Breast epithelium (tissue), 4 donors: ENCODE results near the gene OPCML. TPM values are rescaled to one million over a fixed set of nuclear protein-coding genes. Genes with fewer than 3 reads are reported as not detected.

ENCODE experiments used
- DNase-seq, 2 donors: peaks; one replicate each; pipeline ENCODE4 v3.0.0-alpha.2; 2019; ENCODE audit warnings: low spot score in 2 of 2
- H3K27ac ChIP-seq, 2 donors: fragments of 200-600 bp; sonication (generic) in 1 of 2; one replicate each; pipeline ENCODE4 v1.5.1; 2016 to 2019; ENCODE audit warnings: mild to moderate bottlenecking in 1 of 2
- H3K27me3 ChIP-seq, 2 donors: fragments of 200-600 bp; sonication (generic) in 1 of 2; one replicate each; pipeline versions ENCODE4 v1.5.1 to v1.6.0; 2017 to 2019; ENCODE audit warnings: control low read depth in 1 of 2, mild to moderate bottlenecking in 1 of 2
- H3K36me3 ChIP-seq: fragments of 200-600 bp; one replicate; pipeline ENCODE4 v1.5.1; 2019
- H3K4me1 ChIP-seq, 2 donors: fragments of 200-600 bp; sonication (generic); one replicate each; pipeline ENCODE4 v1.5.1; 2016 to 2019; ENCODE audit warnings: control low read depth in 1 of 2
- H3K4me3 ChIP-seq, 3 donors: fragments of 200-600 bp; sonication (generic); 1 replicate in 2 of 3; 2 replicates in 1 of 3; pipeline ENCODE4 v1.5.1; 2016 to 2019; ENCODE audit warnings: mild to moderate bottlenecking in 3 of 3, moderate library complexity in 2 of 3
- H3K9me3 ChIP-seq, 2 donors: fragments of 200-600 bp; sonication (generic) in 1 of 2; one replicate each; pipeline ENCODE4 v1.5.1; 2016 to 2019; ENCODE audit warnings: control low read depth in 1 of 2
- POLR2A ChIP-seq: fragments of 450-650 bp; IDR thresholded peaks from one replicate; pipeline ENCODE4 v1.6.1; 2016; ENCODE audit warnings: antibody characterized with exemption, mild to moderate bottlenecking, moderate library complexity
- POLR2AphosphoS5 ChIP-seq, 3 donors: sonication (generic); formaldehyde crosslinking; IDR thresholded peaks; one replicate each; pipeline ENCODE4 v1.6.1; 2017; ENCODE audit warnings: antibody characterized with exemption in 3 of 3
- intact Hi-C: fragments of 100-400 bp; cut with DNase I; formaldehyde crosslinking; loops from one replicate; pipeline ENCODE4 v1.15.1; 2023; ENCODE audit warnings: low total_unique reads
- total RNA-seq, 3 donors: library from RNA; depleted of rRNA; stranded (reverse); fragments of >200 nt; gene quantifications; one replicate each; pipeline ENCODE4 v1.1.0, GENCODE V29; 2016
- TF ChIP-seq, protein P1 (sequence below), 3 donors: fragments of 450-650 bp; IDR thresholded peaks; one replicate each; pipeline ENCODE4 v1.5.1; 2016 to 2017; ENCODE audit warnings: antibody characterized with exemption in 3 of 3, mild to moderate bottlenecking in 3 of 3, moderate library complexity in 3 of 3

OPCML gene
- total RNA-seq, 3 donors from 2014 or later: not detected

- intact Hi-C loops: no loop called here
- no peaks in the 10 kb centered on the region for H3K36me3 ChIP-seq
- H3K27me3 ChIP-seq: no peaks in the 10 kb centered on the region
- H3K4me1 ChIP-seq: no peaks in the 10 kb centered on the region
- no peak for DNase-seq
- TF ChIP-seq, protein P1, sequence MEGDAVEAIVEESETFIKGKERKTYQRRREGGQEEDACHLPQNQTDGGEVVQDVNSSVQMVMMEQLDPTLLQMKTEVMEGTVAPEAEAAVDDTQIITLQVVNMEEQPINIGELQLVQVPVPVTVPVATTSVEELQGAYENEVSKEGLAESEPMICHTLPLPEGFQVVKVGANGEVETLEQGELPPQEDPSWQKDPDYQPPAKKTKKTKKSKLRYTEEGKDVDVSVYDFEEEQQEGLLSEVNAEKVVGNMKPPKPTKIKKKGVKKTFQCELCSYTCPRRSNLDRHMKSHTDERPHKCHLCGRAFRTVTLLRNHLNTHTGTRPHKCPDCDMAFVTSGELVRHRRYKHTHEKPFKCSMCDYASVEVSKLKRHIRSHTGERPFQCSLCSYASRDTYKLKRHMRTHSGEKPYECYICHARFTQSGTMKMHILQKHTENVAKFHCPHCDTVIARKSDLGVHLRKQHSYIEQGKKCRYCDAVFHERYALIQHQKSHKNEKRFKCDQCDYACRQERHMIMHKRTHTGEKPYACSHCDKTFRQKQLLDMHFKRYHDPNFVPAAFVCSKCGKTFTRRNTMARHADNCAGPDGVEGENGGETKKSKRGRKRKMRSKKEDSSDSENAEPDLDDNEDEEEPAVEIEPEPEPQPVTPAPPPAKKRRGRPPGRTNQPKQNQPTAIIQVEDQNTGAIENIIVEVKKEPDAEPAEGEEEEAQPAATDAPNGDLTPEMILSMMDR (IDR thresholded peaks at IDR 0.05): no peak
- TF ChIP-seq POLR2AphosphoS5 (IDR thresholded peaks at IDR 0.05): no peak
- TF ChIP-seq POLR2A: no peak
- H3K9me3 ChIP-seq: peaks cover 0 to 2% of the 10 kb centered on the region in 2 donors
- H3K27ac ChIP-seq: no peak overlapping the region
- H3K4me3 ChIP-seq: no peak overlapping the region
Observed at GRCh38 chr11:133243832-133244231, 288.5 kb downstream of the OPCML start.

DNA sequence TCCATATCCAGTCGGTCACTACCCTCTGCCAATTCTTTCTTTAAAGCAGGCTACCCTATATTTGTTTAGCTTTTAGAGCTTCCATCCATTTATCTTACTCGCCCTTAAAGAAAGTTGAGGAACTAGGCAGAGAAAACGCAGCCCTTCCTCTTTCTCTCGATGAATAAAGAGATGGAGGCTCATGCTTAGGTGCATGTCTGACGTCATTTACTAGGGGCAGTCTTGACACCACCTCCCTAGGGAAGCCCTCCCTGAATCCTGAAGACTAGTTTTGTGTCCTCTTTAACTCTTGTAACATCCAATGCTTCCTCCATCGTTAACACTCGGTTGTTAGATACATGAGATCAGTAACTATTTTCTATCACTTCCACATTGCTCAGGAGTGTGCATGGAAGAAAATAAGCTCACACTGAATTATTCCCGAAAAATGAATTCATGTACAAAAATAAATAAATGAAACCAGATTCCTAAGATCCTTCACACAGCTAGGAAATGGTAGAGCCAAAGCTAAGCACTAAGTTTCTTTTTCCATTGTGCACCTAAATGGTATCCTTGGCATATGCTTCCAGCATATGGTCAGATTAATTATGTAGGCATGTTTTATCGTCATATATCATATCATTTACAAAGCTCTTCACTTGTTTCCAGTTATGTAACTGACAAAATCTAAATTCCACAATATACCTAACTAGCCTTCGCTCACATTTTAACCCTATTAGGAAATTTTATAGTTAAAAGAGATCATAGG, 291.2 kb downstream of the OPCML start:
- Histone ChIP-seq H3K36me3 (no peaks in the 10 kb centered on the region), H3K27ac (no peak overlapping the region), H3K9me3 (peaks cover 0 to 2% of the 10 kb centered on the region in 2 donors), H3K27me3 (no peaks in the 10 kb centered on the region), H3K4me3 (no peak overlapping the region), H3K4me1 (no peaks in the 10 kb centered on the region)
- no peak for DNase-seq
- TF ChIP-seq POLR2AphosphoS5 (IDR thresholded peaks at IDR 0.05) (no peak), POLR2A (no peak)
- TF ChIP-seq, protein P1 (IDR thresholded peaks at IDR 0.05): no peak
- intact Hi-C loops: no loop called here

GRCh38 chr11:133239575-133239974, 292.7 kb downstream of the OPCML start:
- Histone ChIP-seq H3K4me3 (no peak overlapping the region), H3K36me3 (no peaks in the 10 kb centered on the region), H3K4me1 (no peaks in the 10 kb centered on the region), H3K9me3 (no peaks in the 10 kb centered on the region), H3K27ac (no peak overlapping the region), H3K27me3 (no peaks in the 10 kb centered on the region)
- no peak for DNase-seq
- TF ChIP-seq POLR2A (no peak), POLR2AphosphoS5 (IDR thresholded peaks at IDR 0.05) (no peak)
- TF ChIP-seq, protein P1 (IDR thresholded peaks at IDR 0.05): no peak
- intact Hi-C loops: no loop called here

DNA sequence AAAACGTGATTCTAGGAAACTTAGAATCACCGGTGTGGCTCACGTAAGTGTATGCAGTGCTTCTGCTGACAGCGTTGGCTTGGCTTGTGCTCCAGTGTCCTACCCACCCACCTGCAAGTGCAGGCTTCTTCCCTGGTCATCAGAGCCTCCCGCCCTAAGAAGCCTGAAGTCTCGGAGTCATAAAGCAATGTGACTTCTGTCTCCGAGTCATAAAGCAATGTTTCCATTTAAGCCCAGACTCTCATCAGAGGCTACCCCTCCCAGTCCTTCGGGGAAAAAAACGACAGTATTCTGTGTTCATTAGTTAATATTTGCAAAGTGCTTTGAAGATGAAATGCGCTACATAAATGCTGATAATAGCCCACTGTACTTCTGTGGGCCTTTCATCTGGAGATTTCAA, 293.8 kb downstream of the OPCML start:
- intact Hi-C loops: no loop called here
- H3K9me3 ChIP-seq: peaks cover 0 to 4% of the 10 kb centered on the region in 2 donors
- no peaks in the 10 kb centered on the region for H3K4me1 ChIP-seq
- TF ChIP-seq POLR2A: no peak
- TF ChIP-seq, protein P1 (IDR thresholded peaks at IDR 0.05): no peak
- TF ChIP-seq POLR2AphosphoS5 (IDR thresholded peaks at IDR 0.05): no peak
- no peak for DNase-seq
- no peaks in the 10 kb centered on the region for H3K36me3 ChIP-seq
- no peak overlapping the region for H3K4me3 ChIP-seq
- H3K27ac ChIP-seq: no peak overlapping the region
- peaks cover 0 to 3% of the 10 kb centered on the region in 2 donors for H3K27me3 ChIP-seq

- TF ChIP-seq POLR2A: no peak
- H3K4me3 ChIP-seq: no peak overlapping the region
- H3K36me3 ChIP-seq: no peaks in the 10 kb centered on the region
- DNase-seq: no peak
- no peak overlapping the region for H3K27ac ChIP-seq
- peaks cover 0 to 9% of the 10 kb centered on the region in 2 donors for H3K9me3 ChIP-seq
- H3K27me3 ChIP-seq: peaks cover 0 to 8% of the 10 kb centered on the region in 2 donors
- intact Hi-C loops: no loop called here
- H3K4me1 ChIP-seq: no peaks in the 10 kb centered on the region
Observed at GRCh38 chr11:133238027-133238426, 294.3 kb downstream of the OPCML start.
